HepG2 (cell line): ENCODE results near the gene KRTCAP3. TPM values are rescaled to one million over a fixed set of nuclear protein-coding genes. Genes with fewer than 3 reads are reported as not detected.

Experiments used
- AHDC1 ChIP-seq: sonication (generic); formaldehyde crosslinking; IDR thresholded peaks from 2 replicates; pipeline ENCODE4 v1.5.1; 2020; ENCODE audit warnings: mild to moderate bottlenecking, missing genetic modification reagents, borderline replicate concordance
- ATAD3A ChIP-seq: sonication (generic); formaldehyde crosslinking; IDR thresholded peaks from 2 replicates; pipeline ENCODE4 v1.4.0; 2020; ENCODE audit warnings: missing genetic modification reagents
- ATF7 ChIP-seq, 2 experiments: fragments of 450-650 bp in 1 of 2; sonication (generic) in 1 of 2; formaldehyde crosslinking in 1 of 2; IDR thresholded peaks; 2 replicates each; pipeline versions ENCODE4 v1.4.0 to v1.6.1; 2016 to 2020; ENCODE audit warnings: antibody characterized with exemption in 1 of 2, mild to moderate bottlenecking in 1 of 2, missing genetic modification reagents in 1 of 2
- ATF7-NPFF ChIP-seq: sonication (generic); formaldehyde crosslinking; IDR thresholded peaks from 2 replicates; pipeline ENCODE4 v1.8.1; 2023; ENCODE audit warnings: mild to moderate bottlenecking, low read depth, missing genetic modification reagents, moderate library complexity
- DNMT3B ChIP-seq: conservative IDR thresholded peaks from 2 replicates; pipeline ENCODE4 v1.6.1; 2016; ENCODE audit warnings: missing biosample characterization, control low read depth
- JARID2 ChIP-seq: sonication (generic); formaldehyde crosslinking; IDR thresholded peaks from 2 replicates; pipeline ENCODE4 v1.8.1; 2023; ENCODE audit warnings: missing genetic modification reagents, inconsistent platforms; ENCODE audit not compliant: insufficient replicate concordance
- KLF11 ChIP-seq: IDR thresholded peaks from 2 replicates; pipeline ENCODE4 v1.6.1; 2016; ENCODE audit warnings: missing compliant biosample characterization
- MTF2 ChIP-seq: sonication (generic); formaldehyde crosslinking; IDR thresholded peaks from 2 replicates; pipeline ENCODE4 v1.5.0; 2020; ENCODE audit warnings: missing genetic modification reagents, borderline replicate concordance
- NFYC ChIP-seq: IDR thresholded peaks from 2 replicates; pipeline ENCODE4 v1.6.1; 2016; ENCODE audit warnings: missing genetic modification reagents, missing compliant biosample characterization
- PRDM15 ChIP-seq: sonication (generic); formaldehyde crosslinking; IDR thresholded peaks from 2 replicates; pipeline ENCODE4 v1.4.0; 2020; ENCODE audit warnings: missing genetic modification reagents
- TAF15 ChIP-seq: fragments of 200-400 bp; formaldehyde crosslinking; IDR thresholded peaks from one replicate; pipeline ENCODE4 v1.6.1; 2018; ENCODE audit warnings: mild to moderate bottlenecking, low read depth, low read length; ENCODE audit not compliant: poor library complexity, severe bottlenecking
- U2AF2 ChIP-seq: fragments of 200-400 bp; formaldehyde crosslinking; IDR thresholded peaks from 2 replicates; pipeline ENCODE4 v1.6.1; 2017; ENCODE audit warnings: low read depth, mild to moderate bottlenecking, low read length
- ZC3H13 ChIP-seq: sonication (generic); formaldehyde crosslinking; IDR thresholded peaks from 2 replicates; pipeline ENCODE4 v1.8.1; 2023; ENCODE audit warnings: mild to moderate bottlenecking, missing genetic modification reagents, moderate library complexity
- ZNF674 ChIP-seq: sonication (generic); formaldehyde crosslinking; IDR thresholded peaks from 2 replicates; pipeline ENCODE4 v1.5.0; 2020; ENCODE audit warnings: low read depth, mild to moderate bottlenecking, missing genetic modification reagents
- ZNF713 ChIP-seq: sonication (generic); formaldehyde crosslinking; IDR thresholded peaks from 2 replicates; pipeline ENCODE4 v1.4.0; 2020; ENCODE audit warnings: mild to moderate bottlenecking, missing genetic modification reagents
- ZNF782 ChIP-seq: sonication (generic); formaldehyde crosslinking; IDR thresholded peaks from 2 replicates; pipeline ENCODE4 v1.4.0; 2020; ENCODE audit warnings: missing genetic modification reagents, mild to moderate bottlenecking, borderline replicate concordance
- ZUFSP ChIP-seq: sonication (generic); formaldehyde crosslinking; IDR thresholded peaks from 2 replicates; pipeline ENCODE4 v1.9.0; 2021; ENCODE audit warnings: missing genetic modification reagents, mild to moderate bottlenecking, borderline replicate concordance
- polyA plus RNA-seq, 8 experiments: library from polyadenylated mRNA; depleted of rRNA in 3 of 8; stranded (reverse) in 7 of 8; unstranded in 1 of 8; fragments of >200 nt; fragmentation: Illumina TruSeq in 4 of 8; extraction: Trizol in 4 of 8; gene quantifications; 2 replicates each; pipeline versions ENCODE4 v1.2.1 to v1.2.3, GENCODE V29; 2011 to 2016; ENCODE audit warnings: low read depth in 4 of 8, missing spikeins in 1 of 8, mixed read lengths in 1 of 8; ENCODE audit not compliant: insufficient read depth in 1 of 8
- total RNA-seq, 5 experiments: library from RNA; depleted of rRNA; stranded (reverse); fragments of >200 nt; fragmentation: Illumina TruSeq; extraction: Trizol; gene quantifications; 2 replicates each; pipeline ENCODE4 v1.2.3, GENCODE V29; 2016; ENCODE audit warnings: low read depth in 1 of 5

The KRTCAP3 gene
- total and polyA plus RNA-seq, 2 of the 13 experiments (the other 11 are each of a cell fraction or from before 2014, with no cell fraction given), result 2.1 to 4.5 TPM

GRCh38 chr2:27489498-27490397, 47.6 kb downstream of the KRTCAP3 start, which contains the start of gene IFT172 (continued):
- no peak for TF ChIP-seq PRDM15 (CRISPR knock-in tag)
- no peak for TF ChIP-seq ZNF713 (CRISPR knock-in tag)
- peak; percentile 46 for TF ChIP-seq ATF7-NPFF
- TF ChIP-seq MTF2 (CRISPR knock-in tag), result no peak
- no peak for TF ChIP-seq ZNF674 (CRISPR knock-in tag)
- no peak for TF ChIP-seq JARID2 (CRISPR knock-in tag)
- TF ChIP-seq KLF11 (CRISPR knock-in tag), result 0 out of 2 replicates have a peak, but pooled peaks have one; percentile 39
- TF ChIP-seq DNMT3B, result no peak
- TF ChIP-seq NFYC (CRISPR knock-in tag), result peak; percentile 75
- no peak for TF ChIP-seq ATF7 (IDR thresholded peaks at IDR 0.05)
- no peak for TF ChIP-seq ATF7 (CRISPR knock-in tag; IDR thresholded peaks at IDR 0.05)
- 0 out of 2 replicates have a peak, but pooled peaks have one; percentile 14 for TF ChIP-seq AHDC1 (CRISPR knock-in tag)
- no peak for TF ChIP-seq ZUFSP (CRISPR knock-in tag)
- TF ChIP-seq ATAD3A, result no peak
- TF ChIP-seq TAF15, result peak; percentile 46
- no peak for TF ChIP-seq ZC3H13 (CRISPR knock-in tag)
- TF ChIP-seq ZNF782 (CRISPR knock-in tag), result 0 out of 2 replicates have a peak, but pooled peaks have one; percentile 90
- no peak for TF ChIP-seq U2AF2
